Measurements from ENCODE around the gene DPH5.

DPH5 gene

GRCh38 chr1:101006553-101006952, 19.0 kb downstream of the DPH5 start:
- H3K27ac ChIP-seq (ENCODE audit: low read length), result no peak overlapping the region
- H3K27me3 ChIP-seq (ENCODE audit: control insufficient read depth in 1 of 2, insufficient read depth in 2 of 2, low read length in 2 of 2), result no peaks in the 10 kb centered on the region
- H3K36me3 ChIP-seq (ENCODE audit: control insufficient read depth in 2 of 2, insufficient read depth in 2 of 2, low read length in 2 of 2), result peaks cover 0 to 3% of the 10 kb centered on the region in 2 donors
- H3K4me3 ChIP-seq (ENCODE audit: low read length in 2 of 2), result no peak overlapping the region
- H3K9me3 ChIP-seq (ENCODE audit: control insufficient read depth in 2 of 2, low read length in 2 of 2), result no peaks in the 10 kb centered on the region
- H3K4me1 ChIP-seq (ENCODE audit: control insufficient read depth, insufficient read depth, low read length), result no peaks in the 10 kb centered on the region
- H3K9ac ChIP-seq (ENCODE audit: low read length in 2 of 2), result no peak overlapping the region

DNA sequence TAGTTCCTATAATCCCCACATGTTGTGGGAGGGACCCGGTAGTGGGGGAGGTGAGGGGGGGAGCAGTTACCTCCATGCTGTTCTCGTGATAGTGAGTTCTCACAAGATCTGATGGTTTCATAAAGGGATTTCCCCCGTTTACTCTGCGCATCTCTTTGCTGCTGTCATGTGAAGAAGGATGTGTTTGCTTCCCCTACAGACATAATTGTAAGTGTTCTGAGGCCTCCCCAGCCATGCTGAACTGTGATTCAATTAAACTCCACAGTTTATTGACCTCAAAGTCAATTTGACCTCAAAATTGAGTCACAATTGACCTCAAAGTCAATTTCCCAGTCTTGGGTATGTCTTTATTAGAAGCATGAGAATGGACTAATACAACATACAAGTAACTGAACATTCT, 19.7 kb downstream of the DPH5 start:
- Histone ChIP-seq H3K27ac (ENCODE audit: low read length) (no peak overlapping the region), H3K4me1 (ENCODE audit: control insufficient read depth, insufficient read depth, low read length) (no peaks in the 10 kb centered on the region), H3K27me3 (ENCODE audit: control insufficient read depth in 1 of 2, insufficient read depth in 2 of 2, low read length in 2 of 2) (no peaks in the 10 kb centered on the region), H3K36me3 (ENCODE audit: control insufficient read depth in 2 of 2, insufficient read depth in 2 of 2, low read length in 2 of 2) (peaks cover 3 to 5% of the 10 kb centered on the region in 2 donors), H3K4me3 (ENCODE audit: low read length in 2 of 2) (no peak overlapping the region), H3K9me3 (ENCODE audit: control insufficient read depth in 2 of 2, low read length in 2 of 2) (no peaks in the 10 kb centered on the region), H3K9ac (ENCODE audit: low read length in 2 of 2) (no peak overlapping the region)

DNA sequence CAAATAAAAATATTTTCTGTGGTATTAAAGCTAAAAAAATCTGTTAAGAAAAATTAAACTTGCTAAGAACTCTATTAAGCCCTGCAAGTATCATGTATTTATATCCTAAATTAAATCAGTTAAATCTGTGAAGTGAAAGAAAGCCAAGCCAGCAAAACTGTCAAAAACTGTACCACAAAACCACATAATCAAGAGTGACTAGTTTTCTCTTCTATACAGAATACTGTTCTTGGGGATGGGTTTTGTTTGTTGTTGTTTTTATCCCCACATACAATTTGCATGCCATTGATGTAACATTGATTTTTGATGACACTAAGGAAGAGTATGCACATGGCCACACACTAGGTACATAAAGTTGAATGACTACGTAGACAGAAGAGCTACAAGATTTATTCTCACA, 20.4 kb downstream of the DPH5 start:
- Histone ChIP-seq H3K27me3 (ENCODE audit: control insufficient read depth in 1 of 2, insufficient read depth in 2 of 2, low read length in 2 of 2) (no peaks in the 10 kb centered on the region), H3K27ac (ENCODE audit: low read length) (no peak overlapping the region), H3K36me3 (ENCODE audit: control insufficient read depth in 2 of 2, insufficient read depth in 2 of 2, low read length in 2 of 2) (peaks cover 3 to 7% of the 10 kb centered on the region in 2 donors), H3K4me3 (ENCODE audit: low read length in 2 of 2) (no peak overlapping the region), H3K9me3 (ENCODE audit: control insufficient read depth in 2 of 2, low read length in 2 of 2) (no peaks in the 10 kb centered on the region), H3K9ac (ENCODE audit: low read length in 2 of 2) (no peak overlapping the region), H3K4me1 (ENCODE audit: control insufficient read depth, insufficient read depth, low read length) (no peaks in the 10 kb centered on the region)

DNA sequence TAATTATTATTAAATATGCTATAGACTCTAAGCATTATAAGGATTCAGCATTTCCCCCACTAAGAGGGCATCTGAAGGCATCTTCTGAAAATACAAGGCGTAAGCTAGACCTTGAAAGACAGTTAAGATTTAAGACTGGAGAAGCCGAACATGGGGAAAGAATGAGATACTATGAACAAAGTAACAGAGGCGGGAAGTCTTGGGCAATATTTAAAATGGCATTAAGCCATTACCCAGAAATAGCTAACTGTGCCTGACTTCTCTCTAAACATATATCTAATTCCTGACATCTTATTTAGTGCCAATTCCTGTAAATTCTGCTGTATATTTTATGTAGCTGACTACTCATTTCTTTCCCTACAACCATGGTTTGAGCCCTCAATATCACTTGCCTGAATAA, 20.9 kb downstream of the DPH5 start:
- no peaks in the 10 kb centered on the region for H3K9me3 ChIP-seq (ENCODE audit: control insufficient read depth in 2 of 2, low read length in 2 of 2)
- no peak overlapping the region for H3K9ac ChIP-seq (ENCODE audit: low read length in 2 of 2)
- H3K36me3 ChIP-seq (ENCODE audit: control insufficient read depth in 2 of 2, insufficient read depth in 2 of 2, low read length in 2 of 2), result peaks cover 3 to 7% of the 10 kb centered on the region in 2 donors
- no peak overlapping the region for H3K4me3 ChIP-seq (ENCODE audit: low read length in 2 of 2)
- no peak overlapping the region for H3K27ac ChIP-seq (ENCODE audit: low read length)
- H3K4me1 ChIP-seq (ENCODE audit: control insufficient read depth, insufficient read depth, low read length), result no peaks in the 10 kb centered on the region
- no peaks in the 10 kb centered on the region for H3K27me3 ChIP-seq (ENCODE audit: control insufficient read depth in 1 of 2, insufficient read depth in 2 of 2, low read length in 2 of 2)

GRCh38 chr1:101004061-101004460, 21.5 kb downstream of the DPH5 start:
- Histone ChIP-seq H3K27ac (ENCODE audit: low read length) (no peak overlapping the region), H3K4me3 (ENCODE audit: low read length in 2 of 2) (no peak overlapping the region), H3K9ac (ENCODE audit: low read length in 2 of 2) (no peak overlapping the region), H3K4me1 (ENCODE audit: control insufficient read depth, insufficient read depth, low read length) (no peaks in the 10 kb centered on the region), H3K27me3 (ENCODE audit: control insufficient read depth in 1 of 2, insufficient read depth in 2 of 2, low read length in 2 of 2) (no peaks in the 10 kb centered on the region), H3K9me3 (ENCODE audit: control insufficient read depth in 2 of 2, low read length in 2 of 2) (no peaks in the 10 kb centered on the region), H3K36me3 (ENCODE audit: control insufficient read depth in 2 of 2, insufficient read depth in 2 of 2, low read length in 2 of 2) (peaks cover 3 to 7% of the 10 kb centered on the region in 2 donors)

DNA sequence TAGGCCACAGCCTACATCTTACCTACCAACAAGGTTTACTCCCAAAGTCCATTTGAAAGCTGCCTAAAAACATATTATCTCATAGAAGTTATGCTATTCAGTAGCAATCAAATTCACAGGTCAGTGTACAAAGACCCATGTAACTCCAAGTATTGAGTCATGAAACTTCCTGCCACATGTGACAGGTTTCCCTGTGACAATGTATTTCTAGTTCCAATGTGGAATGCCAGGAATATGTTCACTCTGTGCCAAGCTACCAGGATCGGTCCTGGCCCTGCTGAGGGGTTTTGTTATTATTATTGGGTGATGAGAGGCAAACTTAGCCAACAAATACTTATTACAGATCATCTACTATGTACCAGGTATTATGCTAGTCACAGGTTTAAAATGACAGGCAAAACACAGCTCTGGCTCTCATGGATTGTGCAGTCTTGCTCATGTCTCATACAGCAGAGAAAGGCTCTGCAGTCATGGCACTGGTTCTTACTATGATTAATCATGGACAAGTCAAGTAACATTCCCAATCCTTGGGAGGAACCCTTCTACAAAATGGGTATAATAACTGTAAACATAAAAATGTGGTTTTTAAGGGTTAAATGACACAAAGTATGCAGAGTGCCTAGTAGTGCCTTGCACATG, 22.5 kb downstream of the DPH5 start:
- Histone ChIP-seq H3K27ac (ENCODE audit: low read length) (no peak overlapping the region), H3K4me3 (ENCODE audit: low read length in 2 of 2) (no peak overlapping the region), H3K36me3 (ENCODE audit: control insufficient read depth in 2 of 2, insufficient read depth in 2 of 2, low read length in 2 of 2) (peaks cover 3 to 7% of the 10 kb centered on the region in 2 donors), H3K9me3 (ENCODE audit: control insufficient read depth in 2 of 2, low read length in 2 of 2) (no peaks in the 10 kb centered on the region), H3K27me3 (ENCODE audit: control insufficient read depth in 1 of 2, insufficient read depth in 2 of 2, low read length in 2 of 2) (no peaks in the 10 kb centered on the region), H3K9ac (ENCODE audit: low read length in 2 of 2) (no peak overlapping the region), H3K4me1 (ENCODE audit: control insufficient read depth, insufficient read depth, low read length) (no peaks in the 10 kb centered on the region)

DNA sequence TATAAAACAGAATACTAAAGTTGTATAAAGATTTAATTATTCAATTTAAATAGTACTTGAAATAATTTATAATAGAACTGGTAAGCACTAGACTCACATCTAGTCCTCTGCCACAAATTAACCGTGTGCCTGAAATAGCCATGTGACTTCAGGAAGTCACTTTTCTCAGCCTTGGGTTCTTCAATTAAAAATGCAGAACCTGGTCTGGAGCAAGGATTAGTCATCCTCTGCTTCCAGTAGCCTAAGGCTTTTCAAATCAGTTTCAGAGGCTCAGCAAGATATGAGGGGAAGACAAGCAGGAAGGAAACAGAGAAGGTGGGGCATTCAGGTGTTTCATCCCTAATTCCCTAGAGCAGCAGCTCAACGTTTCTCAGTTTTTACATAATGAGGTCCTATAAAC, 23.0 kb downstream of the DPH5 start:
- H3K4me3 ChIP-seq (ENCODE audit: low read length in 2 of 2), result no peak overlapping the region
- no peaks in the 10 kb centered on the region for H3K4me1 ChIP-seq (ENCODE audit: control insufficient read depth, insufficient read depth, low read length)
- H3K36me3 ChIP-seq (ENCODE audit: control insufficient read depth in 2 of 2, insufficient read depth in 2 of 2, low read length in 2 of 2), result peaks cover 3 to 7% of the 10 kb centered on the region in 2 donors
- H3K9ac ChIP-seq (ENCODE audit: low read length in 2 of 2), result no peak overlapping the region
- H3K27ac ChIP-seq (ENCODE audit: low read length), result no peak overlapping the region
- no peaks in the 10 kb centered on the region for H3K9me3 ChIP-seq (ENCODE audit: control insufficient read depth in 2 of 2, low read length in 2 of 2)
- H3K27me3 ChIP-seq (ENCODE audit: control insufficient read depth in 1 of 2, insufficient read depth in 2 of 2, low read length in 2 of 2), result no peaks in the 10 kb centered on the region

DNA sequence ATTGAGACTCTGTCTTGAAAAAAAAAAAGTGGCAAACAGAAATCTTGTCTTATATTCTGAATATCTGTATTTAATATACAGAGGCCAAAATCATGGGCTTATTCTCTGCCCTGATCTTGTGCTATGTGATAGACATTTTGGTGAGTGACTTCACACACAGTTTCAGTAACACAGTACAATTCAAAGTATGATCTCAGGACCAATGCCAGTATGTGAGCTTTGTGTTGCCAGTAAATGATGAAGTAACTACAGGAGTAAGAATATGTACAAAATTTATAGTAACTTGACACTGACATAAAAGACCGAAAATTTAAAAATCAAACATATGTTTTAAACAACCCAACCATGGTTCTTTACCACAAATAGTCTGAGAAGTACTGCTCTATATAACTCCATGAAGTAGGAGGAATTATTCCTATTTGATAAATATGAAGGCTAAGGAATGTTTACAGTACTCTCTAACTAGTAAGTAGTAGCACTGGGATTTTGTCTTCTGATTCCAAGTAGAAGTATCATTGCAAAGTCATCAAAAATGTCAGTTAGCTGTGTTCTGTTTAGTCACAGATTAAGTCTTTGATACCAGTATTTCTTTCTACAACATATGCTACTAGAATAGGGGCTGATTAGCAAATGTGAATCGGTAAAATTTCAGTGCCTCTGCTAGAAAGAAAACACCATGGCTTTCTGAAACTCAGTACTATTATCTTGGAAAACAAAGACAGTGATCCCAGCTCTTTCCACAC, 25.3 kb downstream of the DPH5 start:
- Histone ChIP-seq H3K9me3 (ENCODE audit: control insufficient read depth in 2 of 2, low read length in 2 of 2) (no peaks in the 10 kb centered on the region), H3K4me3 (ENCODE audit: low read length in 2 of 2) (no peak overlapping the region), H3K9ac (ENCODE audit: low read length in 2 of 2) (no peak overlapping the region), H3K27ac (ENCODE audit: low read length) (no peak overlapping the region), H3K36me3 (ENCODE audit: control insufficient read depth in 2 of 2, insufficient read depth in 2 of 2, low read length in 2 of 2) (peaks cover 3 to 5% of the 10 kb centered on the region in 2 donors), H3K4me1 (ENCODE audit: control insufficient read depth, insufficient read depth, low read length) (no peaks in the 10 kb centered on the region), H3K27me3 (ENCODE audit: control insufficient read depth in 1 of 2, insufficient read depth in 2 of 2, low read length in 2 of 2) (no peaks in the 10 kb centered on the region)

DNA sequence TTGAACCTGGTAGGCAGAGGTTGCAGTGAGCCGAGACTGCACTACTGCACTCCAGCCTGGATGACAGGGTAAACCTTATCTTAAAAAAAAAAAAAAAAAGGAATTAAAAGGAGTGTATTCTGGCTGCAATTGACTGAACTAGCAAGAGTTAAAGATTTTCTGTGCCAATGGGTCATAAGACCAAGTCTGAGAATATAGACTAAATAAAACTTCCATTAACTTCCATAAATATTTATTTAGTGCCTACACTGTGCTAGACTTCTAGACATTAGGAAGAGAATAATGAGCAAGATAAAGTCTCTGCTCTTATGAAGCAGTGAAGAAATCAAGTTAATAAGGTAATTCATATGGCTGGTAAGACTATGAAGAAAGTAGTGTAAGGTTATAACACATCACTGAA, 27.2 kb downstream of the DPH5 start:
- Histone ChIP-seq H3K27me3 (ENCODE audit: control insufficient read depth in 1 of 2, insufficient read depth in 2 of 2, low read length in 2 of 2) (no peaks in the 10 kb centered on the region), H3K36me3 (ENCODE audit: control insufficient read depth in 2 of 2, insufficient read depth in 2 of 2, low read length in 2 of 2) (peaks cover 3 to 5% of the 10 kb centered on the region in 2 donors), H3K9me3 (ENCODE audit: control insufficient read depth in 2 of 2, low read length in 2 of 2) (no peaks in the 10 kb centered on the region), H3K4me1 (ENCODE audit: control insufficient read depth, insufficient read depth, low read length) (no peaks in the 10 kb centered on the region), H3K4me3 (ENCODE audit: low read length in 2 of 2) (no peak overlapping the region), H3K9ac (ENCODE audit: low read length in 2 of 2) (no peak overlapping the region), H3K27ac (ENCODE audit: low read length) (no peak overlapping the region)

DNA sequence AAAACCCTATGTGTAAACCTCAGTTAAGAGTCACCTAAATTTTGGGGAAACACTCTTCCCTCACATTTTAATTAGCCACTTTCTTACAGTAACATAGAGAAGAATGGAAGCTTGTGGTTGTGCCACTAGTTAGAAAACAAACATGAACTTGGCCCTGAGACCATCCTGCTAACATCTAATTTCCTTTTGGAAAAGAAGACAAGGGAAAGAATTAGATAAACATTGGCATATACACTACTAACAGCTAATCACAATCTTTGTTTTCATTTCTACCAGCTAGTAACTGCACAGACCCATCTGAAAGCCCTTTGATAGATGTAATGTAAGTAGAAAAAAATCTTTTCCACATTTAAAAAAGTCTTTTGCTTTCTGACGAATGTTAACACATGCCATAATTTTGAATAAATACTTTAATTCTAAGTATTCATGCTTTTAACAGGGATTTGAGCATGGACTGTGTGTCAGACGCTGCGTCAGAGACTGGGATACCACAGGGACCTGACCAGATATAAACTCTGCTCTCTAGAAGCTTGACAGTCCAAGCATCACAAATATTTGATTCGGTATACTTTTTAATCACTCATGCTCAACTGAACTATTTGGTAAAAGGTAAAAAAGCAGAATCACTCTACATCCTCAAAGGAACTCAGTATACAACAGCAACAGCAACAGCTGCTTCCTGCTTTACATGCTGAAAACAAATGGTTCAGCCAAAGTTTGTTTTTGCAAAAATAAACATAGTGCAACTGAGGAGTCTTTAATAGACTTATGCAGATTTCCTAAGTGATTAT, 30.2 kb downstream of the DPH5 start:
- Histone ChIP-seq H3K9ac (ENCODE audit: low read length in 2 of 2) (no peak overlapping the region), H3K4me1 (ENCODE audit: control insufficient read depth, insufficient read depth, low read length) (no peaks in the 10 kb centered on the region), H3K27ac (ENCODE audit: low read length) (no peak overlapping the region), H3K36me3 (ENCODE audit: control insufficient read depth in 2 of 2, insufficient read depth in 2 of 2, low read length in 2 of 2) (no peaks in the 10 kb centered on the region), H3K9me3 (ENCODE audit: control insufficient read depth in 2 of 2, low read length in 2 of 2) (no peaks in the 10 kb centered on the region), H3K27me3 (ENCODE audit: control insufficient read depth in 1 of 2, insufficient read depth in 2 of 2, low read length in 2 of 2) (no peaks in the 10 kb centered on the region), H3K4me3 (ENCODE audit: low read length in 2 of 2) (no peak overlapping the region)
